NCI-H2081 (cell line): ENCODE results near the gene MRPS7.
A peak's percentile ranks its signal among the peaks of the same experiment; 100 is the strongest.
"Not testable (repeated sequence)": the region's sequence is repeated elsewhere in the genome, so short reads cannot be mapped to it uniquely, and the experiment has no call there.

ENCODE experiments used
- DNase-seq, 2 experiments: peaks; one replicate each; lab custom pipeline; 2025; lab: John Stamatoyannopoulos, UW

The MRPS7 gene

GRCh38 chr17:75244133-75244866 lies 17.4 kb upstream of the MRPS7 start:
- peak; percentile 63 to 75 for DNase-seq

GRCh38 chr17:75245011-75245410 lies 16.7 kb upstream of the MRPS7 start:
- no peak for DNase-seq

- no peak for DNase-seq
These were observed 15.3 kb upstream of the MRPS7 start for GRCh38 chr17:75246404-75246803.

GRCh38 chr17:75249564-75249963 lies 12.1 kb upstream of the MRPS7 start:
- no peak for DNase-seq

- DNase-seq = no peak
These were observed 11.6 kb upstream of the MRPS7 start for GRCh38 chr17:75250009-75250471.

GRCh38 chr17:75252039-75252816 lies 9.5 kb upstream of the MRPS7 start:
- no peak for DNase-seq

GRCh38 chr17:75255954-75256698 lies 5.6 kb upstream of the MRPS7 start:
- DNase-seq = not testable (repeated sequence)

- DNase-seq = not testable (repeated sequence)
These were observed 4.5 kb upstream of the MRPS7 start for GRCh38 chr17:75257228-75257627.

GRCh38 chr17:75260641-75261335 lies 891 bp upstream of the MRPS7 start:
- no peak for DNase-seq

- peak in 1 of 2 experiments; percentile 10 for DNase-seq
These were observed 480 bp downstream of the MRPS7 start for GRCh38 chr17:75262112-75262606.

GRCh38 chr17:75263055-75263454 lies 1.4 kb downstream of the MRPS7 start:
- DNase-seq = no peak

- DNase-seq = no peak
These were observed 4.1 kb downstream of the MRPS7 start for GRCh38 chr17:75265614-75266315.

GRCh38 chr17:75266316-75267152 lies 4.9 kb downstream of the MRPS7 start:
- DNase-seq = peak; percentile 82 to 90

GRCh38 chr17:75267153-75267410 lies 5.4 kb downstream of the MRPS7 start:
- peak in 1 of 2 experiments; percentile 47 for DNase-seq

- DNase-seq = peak in 1 of 2 experiments; percentile 29
These were observed 5.9 kb downstream of the MRPS7 start for GRCh38 chr17:75267411-75268232.

GRCh38 chr17:75269844-75270217 lies 8.2 kb downstream of the MRPS7 start:
- DNase-seq = no peak

- peak; percentile 43 to 73 for DNase-seq
These were observed 8.7 kb downstream of the MRPS7 start for GRCh38 chr17:75270218-75270965.

- DNase-seq = no peak
These were observed 9.2 kb downstream of the MRPS7 start, which contains the start of gene MIF4GD for GRCh38 chr17:75270966-75271232. Gene MIF4GD (minus strand): TSS chr17:75271231. CDS start chr17:75270195, 1,036 bp downstream.
